Stimulated activated CD8-positive, alpha-beta memory T cell treated with anti-CD3 and anti-CD28 coated beads, Interleukin-7, amount 100 ng/mL, for 48 hours (primary cell): ENCODE data around the gene SFT2D2.
"Not testable (repeated sequence)": the region's sequence is repeated elsewhere in the genome, so short reads cannot be mapped to it uniquely, and the experiment has no call there.

Experiments
- DNase-seq, 2 donors: peaks; one replicate each; pipeline ENCODE4 v3.0.0-alpha.2; 2020; ENCODE audit warnings: low read depth in 1 of 2; ENCODE audit errors: extremely low read depth in 1 of 2

SFT2D2 gene

GRCh38 chr1:168225476-168226190 lies at the start of gene SFT2D2:
Gene SFT2D2 (plus strand): TSS chr1:168226004. CDS start chr1:168226080, 76 bp downstream.
- DNase-seq, result peak; percentile 66 to 69

DNA sequence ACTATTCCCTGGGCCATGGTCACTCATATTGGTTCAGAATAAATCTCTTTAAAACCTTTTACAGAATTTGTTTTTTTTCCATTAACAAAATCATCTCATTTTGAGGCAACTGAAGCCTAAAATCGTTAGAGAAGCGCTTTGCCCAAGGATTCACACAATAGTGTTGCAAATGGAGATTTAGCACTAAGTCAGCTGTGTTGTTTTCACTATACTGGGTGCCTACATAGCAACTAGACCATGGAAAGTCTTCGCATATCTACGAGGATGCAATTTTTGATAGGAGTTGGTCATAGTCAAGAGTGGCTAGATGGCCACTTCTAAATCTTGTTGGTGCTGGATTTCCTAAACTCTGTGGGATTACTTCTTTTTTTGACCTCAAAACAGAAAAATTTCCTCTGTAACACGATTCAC lies 47.6 kb upstream of the SFT2D2 start:
- DNase-seq, result no peak

GRCh38 chr1:168178638-168179437 lies 47.0 kb upstream of the SFT2D2 start, which contains the start of gene TIPRL:
Gene TIPRL (plus strand): TSS chr1:168178962. CDS start chr1:168179078, 116 bp downstream.
- peak; percentile 90 to 94 for DNase-seq

GRCh38 chr1:168179438-168180147 lies 46.2 kb upstream of the SFT2D2 start:
- no peak for DNase-seq

DNA sequence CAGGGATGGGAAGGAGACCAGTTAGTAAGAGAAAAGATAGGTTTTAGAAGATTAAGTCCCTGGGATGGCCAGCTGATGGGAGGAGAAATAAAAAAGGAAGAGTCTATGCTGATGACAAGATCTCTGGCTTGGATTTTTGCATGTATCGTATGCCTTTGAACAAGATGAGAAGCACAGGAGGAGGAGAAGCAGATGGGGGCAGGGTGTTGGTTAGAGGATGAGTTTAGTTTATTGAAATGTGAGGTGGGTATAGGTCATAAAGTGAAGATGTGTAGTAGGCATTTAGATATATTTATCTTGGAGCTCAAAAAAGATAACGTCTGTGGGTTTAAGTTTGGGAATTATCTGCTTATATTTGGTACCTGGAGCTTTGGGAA lies 45.7 kb upstream of the SFT2D2 start:
- DNase-seq, result no peak

DNA sequence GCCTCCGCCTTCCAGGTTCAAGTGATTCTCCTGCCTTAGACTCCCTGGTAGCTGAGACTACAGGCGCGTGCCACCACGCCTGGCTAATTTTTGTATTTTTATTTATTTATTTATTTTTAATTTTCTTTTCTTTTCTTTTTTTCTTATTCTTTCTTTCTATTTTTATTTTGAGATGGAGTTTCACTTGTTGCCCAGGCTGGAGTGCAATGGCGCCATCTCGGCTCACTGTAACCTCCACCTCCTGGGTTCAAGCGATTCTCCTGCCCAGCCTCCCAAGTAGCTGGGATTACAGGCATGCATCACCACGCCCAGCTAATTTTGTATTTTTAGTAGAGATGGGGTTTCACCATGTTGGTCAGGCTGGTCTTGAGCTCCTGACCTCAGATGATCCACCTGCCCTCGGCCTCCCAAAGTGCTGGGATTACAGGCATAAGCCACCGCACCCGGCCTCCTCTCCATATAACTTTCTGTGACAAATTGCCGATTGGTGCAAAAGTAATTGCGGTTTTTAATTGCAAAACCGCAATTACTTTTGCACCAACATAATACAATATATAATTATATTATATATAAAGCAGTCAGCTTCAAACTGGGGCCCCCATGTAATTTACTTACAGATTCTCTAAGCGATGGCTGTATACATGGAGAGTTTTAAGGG lies 44.6 kb upstream of the SFT2D2 start:
- not testable (repeated sequence) for DNase-seq

- no peak for DNase-seq
Observed at GRCh38 chr1:168187177-168187576, 38.6 kb upstream of the SFT2D2 start.

- DNase-seq, result no peak
Observed at GRCh38 chr1:168190403-168190802, 35.4 kb upstream of the SFT2D2 start.

GRCh38 chr1:168195199-168196135 lies 30.3 kb upstream of the SFT2D2 start:
- DNase-seq, result no peak

DNA sequence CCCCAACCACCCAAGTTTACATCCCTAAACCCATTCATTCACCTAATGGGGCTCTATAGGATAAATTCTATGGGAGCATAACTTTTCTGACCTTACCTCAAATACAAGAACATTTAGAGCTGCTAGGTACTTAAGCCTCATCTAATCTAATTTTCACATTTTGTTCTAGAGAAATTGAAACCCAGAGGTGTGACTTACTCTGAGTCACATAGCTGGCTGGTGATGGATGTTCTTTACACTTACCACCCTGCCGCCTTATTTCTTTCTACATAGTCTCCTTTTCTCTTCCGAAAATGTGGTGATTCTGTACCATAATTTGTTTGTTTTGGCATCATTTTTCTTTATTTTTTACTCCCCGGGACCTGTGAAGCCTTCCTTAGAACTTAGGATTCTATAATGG lies 26.7 kb upstream of the SFT2D2 start:
- no peak for DNase-seq

GRCh38 chr1:168202941-168203654 lies 22.7 kb upstream of the SFT2D2 start:
- no peak for DNase-seq

DNA sequence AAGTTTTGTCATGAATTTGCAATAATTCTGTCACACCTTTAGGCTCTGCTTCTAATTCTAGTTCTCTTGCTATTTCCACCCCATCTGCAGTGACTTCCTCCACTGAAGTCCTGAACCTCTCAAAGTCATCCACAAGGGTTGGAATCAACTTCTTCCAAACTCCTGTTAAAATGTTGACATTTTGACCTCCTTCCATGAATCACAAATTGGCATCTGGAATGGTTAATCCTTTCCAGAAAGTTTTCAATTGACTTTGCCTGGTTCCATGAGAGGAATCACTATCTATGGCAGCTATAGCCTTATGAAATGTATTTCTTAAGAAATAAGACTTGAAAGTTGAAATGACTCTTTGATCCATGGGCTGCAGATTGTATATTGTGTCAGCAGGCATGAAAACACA lies 19.7 kb upstream of the SFT2D2 start:
- DNase-seq, result no peak

- not testable (repeated sequence) for DNase-seq
Observed at GRCh38 chr1:168207673-168208072, 18.1 kb upstream of the SFT2D2 start.

- DNase-seq, result no peak
Observed at GRCh38 chr1:168210312-168210711, 15.5 kb upstream of the SFT2D2 start.

DNA sequence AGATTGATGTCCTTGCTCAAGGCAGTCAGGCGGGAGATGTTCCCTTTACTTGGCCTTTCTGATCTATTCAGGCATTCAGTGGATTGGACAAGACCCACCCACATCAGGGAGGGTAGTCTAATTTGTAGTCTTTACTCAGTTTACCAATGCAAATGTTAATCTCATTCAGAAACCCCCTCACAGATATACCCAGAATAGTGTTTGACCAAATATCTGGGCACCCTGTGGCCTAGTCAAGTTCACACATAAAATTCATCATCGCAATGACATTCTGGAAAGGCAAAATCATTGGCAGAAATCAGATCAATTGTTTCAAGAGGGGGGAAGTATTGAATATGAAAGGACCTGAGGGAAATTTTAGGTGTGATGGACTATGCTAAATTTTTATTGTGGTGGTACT lies 12.5 kb upstream of the SFT2D2 start:
- no peak for DNase-seq

DNA sequence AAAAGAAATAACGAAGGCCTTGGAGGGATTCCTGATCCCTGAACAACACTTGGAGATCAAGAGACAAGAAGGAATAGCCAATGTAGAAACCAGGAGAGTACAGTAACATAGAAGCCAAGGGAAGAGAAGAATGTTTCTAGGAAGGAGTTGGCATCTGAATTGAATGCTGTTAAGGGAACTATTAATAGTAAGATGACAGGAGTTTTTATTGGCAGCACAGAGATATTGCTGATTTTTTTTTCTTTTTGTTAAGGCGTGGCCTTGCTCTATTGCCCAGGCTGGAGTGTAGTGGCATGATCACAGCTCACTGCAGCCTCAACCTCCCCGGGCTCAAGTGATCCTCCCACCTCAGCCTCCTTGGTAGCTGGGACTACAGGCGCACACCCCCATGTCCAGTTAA lies 9.6 kb upstream of the SFT2D2 start:
- no peak for DNase-seq

DNA sequence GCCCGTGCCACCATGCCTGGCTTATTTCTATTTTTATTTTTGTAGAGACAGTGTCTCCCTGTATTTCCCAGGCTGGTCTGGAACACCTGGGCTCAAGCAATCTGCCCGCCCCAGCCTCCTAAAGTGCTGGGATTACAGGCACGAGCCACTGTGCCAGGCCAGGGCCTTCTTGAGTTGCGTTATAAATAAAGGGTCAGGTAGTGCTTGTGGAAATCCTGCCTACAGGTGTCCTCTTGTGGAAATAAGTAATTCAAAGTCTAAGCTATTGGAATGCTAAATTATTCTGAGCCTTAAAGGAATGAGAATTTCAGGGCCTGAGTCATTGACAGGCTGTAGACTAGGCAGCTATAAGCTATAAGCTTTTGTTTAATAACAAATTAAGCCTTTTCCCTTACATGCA lies 8.1 kb upstream of the SFT2D2 start:
- DNase-seq, result no peak

GRCh38 chr1:168218658-168219057 lies 7.1 kb upstream of the SFT2D2 start:
- no peak for DNase-seq

DNA sequence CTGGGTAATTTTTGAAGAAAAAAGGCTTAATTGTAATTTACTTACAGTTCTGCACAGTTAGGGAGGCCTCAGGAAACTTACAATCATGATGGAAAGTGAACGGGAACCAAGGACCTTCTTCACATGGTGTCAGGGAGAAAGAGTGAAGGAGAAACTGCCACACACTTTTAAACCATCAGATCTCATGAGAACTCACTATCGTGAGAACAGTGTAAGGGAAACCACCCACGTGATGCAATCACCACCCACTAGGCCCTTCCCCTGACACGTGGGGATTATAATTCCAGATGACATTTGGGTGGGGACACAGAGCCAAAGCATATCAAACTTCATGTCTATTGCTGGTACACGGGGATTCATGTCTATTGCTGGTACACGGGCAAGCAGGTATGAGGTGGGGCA lies 5.3 kb upstream of the SFT2D2 start:
- DNase-seq, result no peak
